Testis (tissue), 3 donors: ENCODE measurements around the gene MKS1. TPM values are rescaled to one million over a fixed set of nuclear protein-coding genes. Genes with fewer than 3 reads are reported as not detected.

Experiments
- DNase-seq: peaks from one replicate; pipeline ENCODE4 v3.0.0-alpha.2; 2019
- H3K27ac ChIP-seq, 2 donors: fragments of 200-600 bp; sonication (generic); one replicate each; pipeline ENCODE4 v1.5.1; 2019
- H3K27me3 ChIP-seq: fragments of 200-600 bp; sonication (generic); one replicate; pipeline ENCODE4 v1.5.1; 2019
- H3K36me3 ChIP-seq: fragments of 200-600 bp; sonication (generic); one replicate; pipeline ENCODE4 v1.5.1; 2017; ENCODE audit warnings: low read depth; ENCODE audit errors: missing control alignments
- H3K4me1 ChIP-seq: fragments of 200-600 bp; sonication (generic); one replicate; pipeline ENCODE4 v1.5.1; 2019
- H3K4me3 ChIP-seq, 2 donors: fragments of 200-600 bp; sonication (generic); one replicate each; pipeline ENCODE4 v1.5.1; 2017 to 2019
- H3K9me3 ChIP-seq: fragments of 200-600 bp; sonication (generic); one replicate; pipeline ENCODE4 v1.5.1; 2017
- POLR2A ChIP-seq: fragments of 450-650 bp; IDR thresholded peaks from one replicate; pipeline ENCODE4 v1.6.1; 2017; ENCODE audit warnings: antibody characterized with exemption, mild to moderate bottlenecking, moderate library complexity
- WGBS, 2 donors: methylation state at CpG; one replicate each; pipeline ENCODE4 v1.1.5; 2018; 5-methylcytosine and 5-hydroxymethylcytosine counted together
- intact Hi-C: fragments of 100-400 bp; cut with DNase I; formaldehyde crosslinking; loops from one replicate; pipeline ENCODE4 v1.15.1; 2023; ENCODE audit warnings: low total_unique reads
- polyA plus RNA-seq: library from polyadenylated mRNA; stranded (reverse); fragments of 350-450 nt; fragmentation: Illumina TruSeq; extraction: RNeasy Lipid Tissue Mini Kit (QIAGEN cat#74804); gene quantifications from one replicate; pipeline ENCODE4 v1.2.3, GENCODE V29; 2014; ENCODE audit warnings: low read depth, low replicate concordance; ENCODE audit not compliant: insufficient read depth
- total RNA-seq, 2 donors: library from RNA; depleted of rRNA; stranded (reverse); fragments of >200 nt; gene quantifications; one replicate each; pipeline ENCODE4 v1.2.3, GENCODE V29; 2016
- TF ChIP-seq, protein P1 (sequence below), 3 experiments: fragments of 450-650 bp in 2 of 3; fragments of 200-600 bp in 1 of 3; sonication (generic) in 1 of 3; IDR thresholded peaks; one replicate each; pipeline ENCODE4 v1.5.1; 2016 to 2019; ENCODE audit warnings: antibody characterized with exemption in 3 of 3, mild to moderate bottlenecking in 2 of 3, moderate library complexity in 1 of 3

Gene MKS1
- total and polyA plus RNA-seq, 3 donors from 2014 or later = 32.0 to 34.3 (median 32.3) TPM

GRCh38 chr17:58170622-58171021, 48.4 kb downstream of the MKS1 start:
- Histone ChIP-seq H3K27me3 (no peaks in the 10 kb centered on the region), H3K27ac (no peak overlapping the region), H3K36me3 (no peaks in the 10 kb centered on the region), H3K9me3 (no peaks in the 10 kb centered on the region), H3K4me3 (no peak overlapping the region), H3K4me1 (no peaks in the 10 kb centered on the region)
- intact Hi-C loops = no loop called here
- TF ChIP-seq POLR2A = no peak
- TF ChIP-seq, protein P1, sequence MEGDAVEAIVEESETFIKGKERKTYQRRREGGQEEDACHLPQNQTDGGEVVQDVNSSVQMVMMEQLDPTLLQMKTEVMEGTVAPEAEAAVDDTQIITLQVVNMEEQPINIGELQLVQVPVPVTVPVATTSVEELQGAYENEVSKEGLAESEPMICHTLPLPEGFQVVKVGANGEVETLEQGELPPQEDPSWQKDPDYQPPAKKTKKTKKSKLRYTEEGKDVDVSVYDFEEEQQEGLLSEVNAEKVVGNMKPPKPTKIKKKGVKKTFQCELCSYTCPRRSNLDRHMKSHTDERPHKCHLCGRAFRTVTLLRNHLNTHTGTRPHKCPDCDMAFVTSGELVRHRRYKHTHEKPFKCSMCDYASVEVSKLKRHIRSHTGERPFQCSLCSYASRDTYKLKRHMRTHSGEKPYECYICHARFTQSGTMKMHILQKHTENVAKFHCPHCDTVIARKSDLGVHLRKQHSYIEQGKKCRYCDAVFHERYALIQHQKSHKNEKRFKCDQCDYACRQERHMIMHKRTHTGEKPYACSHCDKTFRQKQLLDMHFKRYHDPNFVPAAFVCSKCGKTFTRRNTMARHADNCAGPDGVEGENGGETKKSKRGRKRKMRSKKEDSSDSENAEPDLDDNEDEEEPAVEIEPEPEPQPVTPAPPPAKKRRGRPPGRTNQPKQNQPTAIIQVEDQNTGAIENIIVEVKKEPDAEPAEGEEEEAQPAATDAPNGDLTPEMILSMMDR (IDR thresholded peaks at IDR 0.05) = no peak
- no peak for DNase-seq
- 66 to 72% methylated on average over 4 of the region's 4 CpGs for WGBS, 2 donors

- H3K36me3 ChIP-seq = no peaks in the 10 kb centered on the region
- H3K9me3 ChIP-seq = no peaks in the 10 kb centered on the region
- H3K27me3 ChIP-seq = no peaks in the 10 kb centered on the region
- WGBS, 2 donors = 66 to 69% methylated on average over 6 of the region's 6 CpGs
- TF ChIP-seq POLR2A = no peak
- TF ChIP-seq, protein P1 (IDR thresholded peaks at IDR 0.05) = no peak
- intact Hi-C loops = no loop called here
- H3K27ac ChIP-seq = no peak within 1 kb of the TSS
- DNase-seq = no peak
- no peaks in the 10 kb centered on the region for H3K4me1 ChIP-seq
- no peak within 1 kb of the TSS for H3K4me3 ChIP-seq
Measured at GRCh38 chr17:58166682-58167081, 52.4 kb downstream of the MKS1 start, which contains the start of gene OR4D2. TSS of gene OR4D2 (plus strand) at chr17:58166982. CDS start at chr17:58169656, 2,674 bp downstream.

- H3K4me3 ChIP-seq = no peak overlapping the region
- no peaks in the 10 kb centered on the region for H3K27me3 ChIP-seq
- DNase-seq = no peak
- no peaks in the 10 kb centered on the region for H3K36me3 ChIP-seq
- no peaks in the 10 kb centered on the region for H3K4me1 ChIP-seq
- TF ChIP-seq, protein P1 (IDR thresholded peaks at IDR 0.05) = no peak
- no peak for TF ChIP-seq POLR2A
- intact Hi-C loops = no loop called here
- no peak overlapping the region for H3K27ac ChIP-seq
- H3K9me3 ChIP-seq = no peaks in the 10 kb centered on the region
- WGBS, 2 donors = 29 to 46% methylated on average over 2 of the region's 2 CpGs
Measured at GRCh38 chr17:58165981-58166380, 53.1 kb downstream of the MKS1 start.

DNA sequence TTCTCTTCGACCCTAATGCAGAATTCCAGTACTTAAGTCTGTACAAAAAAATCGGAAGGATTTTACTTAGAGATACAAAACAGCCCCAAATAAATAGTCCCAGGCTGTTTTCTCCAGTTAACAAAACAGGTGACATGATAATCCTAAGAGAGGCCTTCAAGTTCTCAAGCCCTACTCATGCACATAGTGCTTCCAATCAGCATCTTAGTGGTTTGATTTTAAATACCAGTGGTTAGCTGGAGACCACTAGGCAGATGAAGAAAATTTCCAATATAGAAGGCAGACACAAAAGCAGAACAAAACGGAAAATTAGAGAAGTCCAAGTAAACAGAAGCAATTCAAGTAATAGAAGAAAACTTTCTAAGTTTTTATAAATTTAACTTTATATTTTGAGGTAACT, 57.5 kb downstream of the MKS1 start:
- TF ChIP-seq POLR2A = no peak
- TF ChIP-seq, protein P1 (IDR thresholded peaks at IDR 0.05) = no peak
- H3K9me3 ChIP-seq = no peaks in the 10 kb centered on the region
- intact Hi-C loops = no loop called here
- no peaks in the 10 kb centered on the region for H3K27me3 ChIP-seq
- no peak overlapping the region for H3K4me3 ChIP-seq
- H3K4me1 ChIP-seq = no peaks in the 10 kb centered on the region
- no peaks in the 10 kb centered on the region for H3K36me3 ChIP-seq
- no peak overlapping the region for H3K27ac ChIP-seq
- 84% methylated on average over 3 of the region's 3 CpGs for WGBS, 2 donors
- DNase-seq = no peak

- intact Hi-C loops = no loop called here
- TF ChIP-seq POLR2A = no peak
- TF ChIP-seq, protein P1 (IDR thresholded peaks at IDR 0.05) = no peak
- H3K36me3 ChIP-seq = no peaks in the 10 kb centered on the region
- WGBS, 2 donors = 71 to 77% methylated on average over 2 of the region's 2 CpGs
- H3K9me3 ChIP-seq = no peaks in the 10 kb centered on the region
- DNase-seq = no peak
- no peaks in the 10 kb centered on the region for H3K4me1 ChIP-seq
- H3K27me3 ChIP-seq = no peaks in the 10 kb centered on the region
- H3K4me3 ChIP-seq = no peak overlapping the region
- H3K27ac ChIP-seq = no peak overlapping the region
Measured at GRCh38 chr17:58158181-58158580, 60.9 kb downstream of the MKS1 start.
